ENCODE measurements around the gene TBRG1. TPM values are rescaled to one million over a fixed set of nuclear protein-coding genes. Genes with fewer than 3 reads are reported as not detected.

TBRG1 gene
- total and polyA plus RNA-seq, 2 experiments from 2014 or later = 16.9 to 29.1 TPM

GRCh38 chr11:124633355-124633754 lies 10.7 kb downstream of the TBRG1 start:
- H3K36me3 ChIP-seq = peaks cover 72% of the 10 kb centered on the region
- no peaks in the 10 kb centered on the region for H3K27me3 ChIP-seq
- no peaks in the 10 kb centered on the region for H3K4me1 ChIP-seq (ENCODE audit: low read depth)
- no peaks in the 10 kb centered on the region for H3K9me3 ChIP-seq (ENCODE audit: low read depth)
- DNase-seq (ENCODE audit: low read depth in 1 of 2, low spot score in 1 of 2) = peak in 1 of 2 donors; percentile 31
- no peak overlapping the region for H3K4me3 ChIP-seq
- H3K27ac ChIP-seq = no peak overlapping the region
- TF ChIP-seq CTCF (IDR thresholded peaks at IDR 0.05; ENCODE audit: low read depth, low read length) = peak; percentile 40

GRCh38 chr11:124635932-124636331 lies 13.3 kb downstream of the TBRG1 start:
- no peaks in the 10 kb centered on the region for H3K27me3 ChIP-seq
- no peaks in the 10 kb centered on the region for H3K4me1 ChIP-seq (ENCODE audit: low read depth)
- H3K9me3 ChIP-seq (ENCODE audit: low read depth) = no peaks in the 10 kb centered on the region
- DNase-seq (ENCODE audit: low read depth in 1 of 2, low spot score in 1 of 2) = no peak
- H3K27ac ChIP-seq = no peak overlapping the region
- no peak for TF ChIP-seq CTCF (IDR thresholded peaks at IDR 0.05; ENCODE audit: low read depth, low read length)
- no peak overlapping the region for H3K4me3 ChIP-seq
- H3K36me3 ChIP-seq = peaks cover 48% of the 10 kb centered on the region

- H3K36me3 ChIP-seq = peaks cover 23% of the 10 kb centered on the region
- DNase-seq (ENCODE audit: low read depth in 1 of 2, low spot score in 1 of 2) = no peak
- TF ChIP-seq CTCF (IDR thresholded peaks at IDR 0.05; ENCODE audit: low read depth, low read length) = no peak
- H3K4me3 ChIP-seq = no peak overlapping the region
- H3K9me3 ChIP-seq (ENCODE audit: low read depth) = no peaks in the 10 kb centered on the region
- H3K4me1 ChIP-seq (ENCODE audit: low read depth) = no peaks in the 10 kb centered on the region
- no peaks in the 10 kb centered on the region for H3K27me3 ChIP-seq
- no peak overlapping the region for H3K27ac ChIP-seq
Measured at GRCh38 chr11:124638500-124638899, 15.8 kb downstream of the TBRG1 start.

DNA sequence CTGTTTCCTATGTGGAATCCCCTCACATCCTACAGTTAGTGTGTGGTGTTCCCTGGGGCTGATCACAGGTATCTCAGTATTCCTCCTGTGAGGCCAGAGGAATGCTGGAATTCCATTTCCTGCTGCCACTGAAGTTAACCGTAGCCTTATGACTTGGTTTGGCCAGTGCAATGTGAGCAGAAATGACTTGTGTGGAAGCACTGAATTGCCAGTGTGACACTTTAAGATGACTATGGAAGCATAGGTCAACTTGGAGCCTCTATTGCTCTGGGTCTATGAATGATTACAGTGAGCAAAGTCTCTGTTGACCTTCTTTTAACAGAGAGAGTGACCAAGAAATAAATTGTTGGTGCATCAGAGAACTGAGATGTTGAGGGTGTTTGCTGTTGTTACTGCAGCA lies 16.5 kb downstream of the TBRG1 start:
- DNase-seq (ENCODE audit: low read depth in 1 of 2, low spot score in 1 of 2) = no peak
- H3K36me3 ChIP-seq = peaks cover 19% of the 10 kb centered on the region
- no peak for TF ChIP-seq CTCF (IDR thresholded peaks at IDR 0.05; ENCODE audit: low read depth, low read length)
- H3K4me1 ChIP-seq (ENCODE audit: low read depth) = no peaks in the 10 kb centered on the region
- no peak overlapping the region for H3K27ac ChIP-seq
- H3K4me3 ChIP-seq = no peak overlapping the region
- no peaks in the 10 kb centered on the region for H3K9me3 ChIP-seq (ENCODE audit: low read depth)
- H3K27me3 ChIP-seq = no peaks in the 10 kb centered on the region

DNA sequence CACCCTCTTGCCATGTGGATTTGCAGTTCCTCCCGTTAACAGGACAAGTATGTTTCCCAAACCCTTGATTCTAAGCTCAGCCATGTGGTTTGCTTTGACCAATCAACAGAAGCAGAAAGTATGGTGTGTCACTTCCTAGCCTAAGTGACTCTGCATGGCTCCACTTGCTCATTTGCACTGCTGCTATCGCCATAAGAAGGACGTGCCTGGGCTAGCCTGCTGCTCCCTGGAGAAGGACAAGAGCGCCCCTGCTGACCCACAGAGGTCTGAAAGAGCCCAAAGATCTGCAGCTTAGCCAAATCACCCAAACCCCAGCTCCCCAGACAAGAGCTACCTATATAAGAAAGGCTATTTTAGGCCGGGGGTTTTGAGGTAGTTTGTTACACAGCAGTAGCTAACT lies 18.0 kb downstream of the TBRG1 start:
- no peaks in the 10 kb centered on the region for H3K27me3 ChIP-seq
- DNase-seq (ENCODE audit: low read depth in 1 of 2, low spot score in 1 of 2) = no peak
- H3K9me3 ChIP-seq (ENCODE audit: low read depth) = no peaks in the 10 kb centered on the region
- H3K4me3 ChIP-seq = no peak overlapping the region
- no peak for TF ChIP-seq CTCF (IDR thresholded peaks at IDR 0.05; ENCODE audit: low read depth, low read length)
- no peaks in the 10 kb centered on the region for H3K4me1 ChIP-seq (ENCODE audit: low read depth)
- H3K27ac ChIP-seq = no peak overlapping the region
- H3K36me3 ChIP-seq = peaks cover 7% of the 10 kb centered on the region

GRCh38 chr11:124642628-124643027 lies 20.0 kb downstream of the TBRG1 start:
- no peak for DNase-seq (ENCODE audit: low read depth in 1 of 2, low spot score in 1 of 2)
- no peaks in the 10 kb centered on the region for H3K4me1 ChIP-seq (ENCODE audit: low read depth)
- H3K4me3 ChIP-seq = no peak overlapping the region
- H3K36me3 ChIP-seq = no peaks in the 10 kb centered on the region
- H3K27ac ChIP-seq = no peak overlapping the region
- H3K9me3 ChIP-seq (ENCODE audit: low read depth) = no peaks in the 10 kb centered on the region
- TF ChIP-seq CTCF (IDR thresholded peaks at IDR 0.05; ENCODE audit: low read depth, low read length) = no peak
- H3K27me3 ChIP-seq = peaks cover under 1% of the 10 kb centered on the region
